ENCODE measurements around the gene TH. TPM values are rescaled to one million over a fixed set of nuclear protein-coding genes. Genes with fewer than 3 reads are reported as not detected.

Gene TH
- total RNA-seq, 4 donors from 2014 or later = 0.27 TPM; not detected in 2

GRCh38 chr11:2142762-2143202 lies 28.8 kb downstream of the TH start:
- no peak for ATAC-seq
- Histone ChIP-seq H3K9me3 (no peaks in the 10 kb centered on the region), H3K4me1 (peaks cover 0 to 43% (median 9%) of the 10 kb centered on the region in 3 donors), H3K4me3 (no peak overlapping the region), H3K27ac (no peak overlapping the region), H3K36me3 (no peaks in the 10 kb centered on the region), H3K27me3 (peaks cover 100% of the 10 kb centered on the region)
- whole genome bisulfite sequencing, 2 donors (ENCODE audit: low coverage in 1 of 2) = 17 to 37% methylated on average over 2 to 5 of the region's 6 CpGs
- no peak for TF ChIP-seq POLR2A (IDR thresholded peaks at IDR 0.05)
- TF ChIP-seq EP300 (IDR thresholded peaks at IDR 0.05) = no peak
- no peak for TF ChIP-seq POLR2AphosphoS5 (IDR thresholded peaks at IDR 0.05)
- TF ChIP-seq CTCF (IDR thresholded peaks at IDR 0.05) = no peak

GRCh38 chr11:2142300-2142759 lies 29.3 kb downstream of the TH start:
- H3K9me3 ChIP-seq = no peaks in the 10 kb centered on the region
- peaks cover 0 to 48% (median 13%) of the 10 kb centered on the region in 3 donors for H3K4me1 ChIP-seq
- H3K36me3 ChIP-seq = no peaks in the 10 kb centered on the region
- peaks cover 100% of the 10 kb centered on the region for H3K27me3 ChIP-seq
- TF ChIP-seq POLR2A (IDR thresholded peaks at IDR 0.05) (no peak), EP300 (IDR thresholded peaks at IDR 0.05) (no peak), POLR2AphosphoS5 (IDR thresholded peaks at IDR 0.05) (no peak), CTCF (IDR thresholded peaks at IDR 0.05) (no peak)
- no peak overlapping the region for H3K27ac ChIP-seq
- no peak overlapping the region for H3K4me3 ChIP-seq
- no peak for ATAC-seq
- WGBS, 2 donors (ENCODE audit: low coverage in 1 of 2) = 24 to 36% methylated on average over 4 to 5 of the region's 5 CpGs

- no peak overlapping the region for H3K27ac ChIP-seq
- no peak for TF ChIP-seq EP300 (IDR thresholded peaks at IDR 0.05)
- TF ChIP-seq POLR2AphosphoS5 (IDR thresholded peaks at IDR 0.05) = no peak
- TF ChIP-seq CTCF (IDR thresholded peaks at IDR 0.05) = no peak
- no peak for TF ChIP-seq POLR2A (IDR thresholded peaks at IDR 0.05)
- H3K4me3 ChIP-seq = peak overlapping the region in 1 of 2 donors; percentile 25
These were observed 30.9 kb downstream of the TH start for GRCh38 chr11:2140411-2141400.

GRCh38 chr11:2139621-2140337 lies 31.8 kb downstream of the TH start:
- Histone ChIP-seq H3K4me3 (peak overlapping the region in 1 of 2 donors; percentile 43), H3K27ac (peak overlapping the region in 1 of 4 donors; percentile 46), H3K27me3 (peaks cover 100% of the 10 kb centered on the region)

More at GRCh38 chr11:2140411-2141400, 30.9 kb downstream of the TH start:
- H3K36me3 ChIP-seq = no peaks in the 10 kb centered on the region
- peaks cover 100% of the 10 kb centered on the region for H3K27me3 ChIP-seq
- no peaks in the 10 kb centered on the region for H3K9me3 ChIP-seq
- 19 to 21% methylated on average over 11 of the region's 102 CpGs for WGBS, 2 donors (ENCODE audit: low coverage in 1 of 2)
- H3K4me1 ChIP-seq = peaks cover 0 to 54% (median 14%) of the 10 kb centered on the region in 3 donors
- no peak for ATAC-seq

More at GRCh38 chr11:2139621-2140337, 31.8 kb downstream of the TH start:
- WGBS, 2 donors (ENCODE audit: low coverage in 1 of 2) = 4% methylated on average over 13 of the region's 57 CpGs; no CpG with 5 or more reads in 1 of the 2 donors
- H3K9me3 ChIP-seq = no peaks in the 10 kb centered on the region
- H3K36me3 ChIP-seq = no peaks in the 10 kb centered on the region
- TF ChIP-seq CTCF (IDR thresholded peaks at IDR 0.05) (no peak), EP300 (IDR thresholded peaks at IDR 0.05) (no peak), POLR2A (IDR thresholded peaks at IDR 0.05) (no peak), POLR2AphosphoS5 (IDR thresholded peaks at IDR 0.05) (no peak)
- H3K4me1 ChIP-seq = peaks cover 0 to 54% (median 14%) of the 10 kb centered on the region in 3 donors
- no peak for ATAC-seq

Measured in gastroesophageal sphincter (tissue), 4 donors.